ENCODE measurements around the gene PYY.

- no peak for TF ChIP-seq CTCF (IDR thresholded peaks at IDR 0.05)
- no peak for TF ChIP-seq EP300 (IDR thresholded peaks at IDR 0.05)
- no peak for TF ChIP-seq POLR2A (IDR thresholded peaks at IDR 0.05)
These were observed 35.7 kb downstream of the PYY start for GRCh38 chr17:43918026-43918389.
